COR-L47 (cell line): Measurements from ENCODE around the gene IGSF9B.

ENCODE experiments used
- DNase-seq: peaks from one replicate; lab custom pipeline; 2025; lab: John Stamatoyannopoulos, UW

The IGSF9B gene

GRCh38 chr11:133983660-133984316, 27.0 kb upstream of the IGSF9B start:
- no peak for DNase-seq

GRCh38 chr11:133982876-133983275, 26.1 kb upstream of the IGSF9B start:
- peak; percentile 18 for DNase-seq

- no peak for DNase-seq
Observed at GRCh38 chr11:133982151-133982550, 25.4 kb upstream of the IGSF9B start.

GRCh38 chr11:133981156-133981555, 24.4 kb upstream of the IGSF9B start:
- DNase-seq = no peak

- no peak for DNase-seq
Observed at GRCh38 chr11:133980665-133981064, 23.9 kb upstream of the IGSF9B start.

GRCh38 chr11:133978794-133979193, 22.0 kb upstream of the IGSF9B start:
- DNase-seq = no peak

- DNase-seq = no peak
Observed at GRCh38 chr11:133977067-133977677, 20.4 kb upstream of the IGSF9B start.

- no peak for DNase-seq
Observed at GRCh38 chr11:133975488-133975849, 18.7 kb upstream of the IGSF9B start.

- DNase-seq = no peak
Observed at GRCh38 chr11:133974836-133975487, 18.2 kb upstream of the IGSF9B start.

GRCh38 chr11:133971881-133972280, 15.1 kb upstream of the IGSF9B start:
- no peak for DNase-seq

GRCh38 chr11:133969112-133969511, 12.3 kb upstream of the IGSF9B start:
- no peak for DNase-seq

- DNase-seq = no peak
Observed at GRCh38 chr11:133968300-133968699, 11.5 kb upstream of the IGSF9B start.

- no peak for DNase-seq
Observed at GRCh38 chr11:133967599-133968238, 11.0 kb upstream of the IGSF9B start.

- no peak for DNase-seq
Observed at GRCh38 chr11:133966921-133967598, 10.3 kb upstream of the IGSF9B start.

- DNase-seq = peak; percentile 11
Observed at GRCh38 chr11:133966172-133966651, 9.4 kb upstream of the IGSF9B start.

GRCh38 chr11:133965031-133965601, 8.3 kb upstream of the IGSF9B start:
- DNase-seq = no peak

GRCh38 chr11:133964356-133964755, 7.6 kb upstream of the IGSF9B start:
- no peak for DNase-seq

- no peak for DNase-seq
Observed at GRCh38 chr11:133961890-133962289, 5.1 kb upstream of the IGSF9B start.

- DNase-seq = no peak
Observed at GRCh38 chr11:133957900-133958299, 1.1 kb upstream of the IGSF9B start.

GRCh38 chr11:133955945-133956421, 785 bp downstream of the IGSF9B start:
- DNase-seq = no peak

- DNase-seq = peak; percentile 68
Observed at GRCh38 chr11:133955081-133955891, 1.5 kb downstream of the IGSF9B start.
